PC-9 (cell line): ENCODE results near the gene C3orf80.

ENCODE experiments used
- EZH2 ChIP-seq: fragments of 200-600 bp; sonication (generic); IDR thresholded peaks from 2 replicates; pipeline ENCODE4 v1.8.0; 2017; ENCODE audit warnings: antibody characterized with exemption, low read depth
- TF ChIP-seq, protein P1 (sequence below): fragments of 200-600 bp; sonication (generic); conservative IDR thresholded peaks from 2 replicates; pipeline ENCODE4 v1.6.1; 2017; ENCODE audit warnings: mixed run types, antibody characterized with exemption, mild to moderate bottlenecking, moderate library complexity

DNA sequence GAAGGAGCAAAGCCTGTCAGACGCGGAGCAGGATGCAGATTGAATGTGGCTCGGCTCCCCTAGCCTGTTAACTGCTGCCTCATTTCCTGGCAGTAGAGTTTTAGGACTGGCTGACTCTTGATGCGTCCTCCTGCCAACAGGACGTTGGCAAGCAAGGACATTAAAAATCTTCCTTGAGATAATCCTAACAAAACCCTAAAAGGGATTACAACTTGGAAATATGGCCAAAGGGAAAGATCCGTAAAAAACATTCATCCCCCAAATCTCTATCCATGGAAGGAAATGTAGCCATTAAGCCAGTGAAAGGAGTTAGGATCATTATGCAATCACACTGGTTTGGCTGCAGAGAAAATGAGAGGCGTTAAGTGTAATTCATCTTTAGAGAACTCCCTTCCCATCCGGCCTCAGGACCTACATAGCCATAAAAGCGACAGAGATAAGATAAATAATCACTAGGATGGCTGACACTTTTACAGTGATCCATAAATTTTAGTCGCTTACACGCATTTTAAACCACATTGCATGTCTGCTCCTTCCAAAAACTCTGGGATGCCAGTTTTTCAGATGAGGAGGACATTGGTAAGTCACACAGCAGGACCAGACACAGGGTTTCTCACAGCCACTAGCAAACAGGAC lies 44.5 kb upstream of the C3orf80 start:
- TF ChIP-seq, protein P1, sequence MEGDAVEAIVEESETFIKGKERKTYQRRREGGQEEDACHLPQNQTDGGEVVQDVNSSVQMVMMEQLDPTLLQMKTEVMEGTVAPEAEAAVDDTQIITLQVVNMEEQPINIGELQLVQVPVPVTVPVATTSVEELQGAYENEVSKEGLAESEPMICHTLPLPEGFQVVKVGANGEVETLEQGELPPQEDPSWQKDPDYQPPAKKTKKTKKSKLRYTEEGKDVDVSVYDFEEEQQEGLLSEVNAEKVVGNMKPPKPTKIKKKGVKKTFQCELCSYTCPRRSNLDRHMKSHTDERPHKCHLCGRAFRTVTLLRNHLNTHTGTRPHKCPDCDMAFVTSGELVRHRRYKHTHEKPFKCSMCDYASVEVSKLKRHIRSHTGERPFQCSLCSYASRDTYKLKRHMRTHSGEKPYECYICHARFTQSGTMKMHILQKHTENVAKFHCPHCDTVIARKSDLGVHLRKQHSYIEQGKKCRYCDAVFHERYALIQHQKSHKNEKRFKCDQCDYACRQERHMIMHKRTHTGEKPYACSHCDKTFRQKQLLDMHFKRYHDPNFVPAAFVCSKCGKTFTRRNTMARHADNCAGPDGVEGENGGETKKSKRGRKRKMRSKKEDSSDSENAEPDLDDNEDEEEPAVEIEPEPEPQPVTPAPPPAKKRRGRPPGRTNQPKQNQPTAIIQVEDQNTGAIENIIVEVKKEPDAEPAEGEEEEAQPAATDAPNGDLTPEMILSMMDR: no peak
- TF ChIP-seq EZH2: no peak
